ENCODE measurements around the gene HSPG2.

DNA sequence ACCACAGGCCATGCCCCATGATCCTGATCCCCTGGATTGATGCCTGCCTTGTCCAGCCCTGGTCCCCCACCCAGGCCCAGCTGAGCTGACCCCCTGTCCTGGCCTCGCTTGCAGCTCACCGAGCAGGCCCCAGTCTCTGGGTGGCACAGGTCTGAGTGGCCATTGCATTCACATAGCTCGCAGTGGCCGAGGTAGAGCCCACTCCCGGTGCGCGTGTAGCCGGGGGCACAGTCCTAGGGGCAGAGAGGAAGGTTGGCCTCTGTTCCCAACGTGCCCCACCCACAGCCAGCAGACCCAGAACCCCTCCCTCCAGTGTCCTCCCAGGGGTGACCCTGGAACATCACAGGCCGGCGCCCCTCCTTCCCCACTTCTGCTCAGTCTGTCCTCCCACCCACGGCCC, 73.1 kb downstream of the HSPG2 start:
- TF ChIP-seq CTCF (IDR thresholded peaks at IDR 0.05) (no peak), POLR2A (IDR thresholded peaks at IDR 0.05) (no peak)
